GM19463 (cell line): ENCODE data around the gene NUDT6.
A peak's percentile ranks its signal among the peaks of the same experiment; 100 is the strongest.

Source experiments
- ATAC-seq: cut with Tn5 transposase; IDR thresholded peaks from one replicate; pipeline ENCODE4 v1.9.1; 2021; ENCODE audit warnings: mild to moderate bottlenecking, moderate library complexity; ENCODE audit not compliant: unreplicated experiment

Gene NUDT6

GRCh38 chr4:122914292-122914904, 8.0 kb downstream of the NUDT6 start:
- peak; percentile 91 for ATAC-seq

- no peak for ATAC-seq
Measured at GRCh38 chr4:122912810-122913575, 9.4 kb downstream of the NUDT6 start.

DNA sequence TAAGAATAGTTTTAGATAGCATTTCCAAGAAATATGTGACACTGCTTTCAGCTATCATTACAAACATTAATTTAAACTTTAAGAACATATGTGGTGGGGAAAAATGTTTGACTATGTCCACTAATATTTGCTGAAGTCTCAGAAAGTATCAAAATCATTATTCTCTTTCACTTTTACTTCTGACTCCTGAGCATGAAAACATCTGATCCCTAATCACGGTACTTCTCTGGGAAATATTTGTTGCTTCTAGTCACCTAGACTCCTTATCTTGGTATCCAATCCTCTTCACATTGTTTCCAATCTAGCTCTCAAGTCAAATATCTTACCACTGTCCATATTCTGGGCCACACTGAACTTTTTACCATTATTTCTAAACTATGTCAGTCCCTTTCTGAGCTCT, 10.8 kb downstream of the NUDT6 start:
- ATAC-seq, result no peak

DNA sequence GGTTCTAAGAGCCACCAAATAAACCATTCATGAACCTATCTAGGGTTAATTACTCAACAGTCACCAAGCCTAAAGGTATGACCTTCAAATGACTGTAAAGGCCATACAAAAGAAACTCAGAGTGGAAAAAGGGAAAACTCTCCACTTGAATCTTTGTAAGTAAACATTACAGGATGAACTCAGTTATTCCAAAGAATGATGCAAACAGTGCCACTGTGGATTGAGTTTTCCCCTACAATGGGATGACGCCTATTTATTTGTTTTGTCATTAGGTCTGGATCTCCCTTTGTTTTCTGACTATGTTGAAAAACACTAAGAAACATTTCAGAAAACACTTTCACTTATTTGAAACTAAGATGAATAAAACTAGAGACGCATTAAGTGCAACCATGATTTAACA, 12.7 kb downstream of the NUDT6 start:
- no peak for ATAC-seq

DNA sequence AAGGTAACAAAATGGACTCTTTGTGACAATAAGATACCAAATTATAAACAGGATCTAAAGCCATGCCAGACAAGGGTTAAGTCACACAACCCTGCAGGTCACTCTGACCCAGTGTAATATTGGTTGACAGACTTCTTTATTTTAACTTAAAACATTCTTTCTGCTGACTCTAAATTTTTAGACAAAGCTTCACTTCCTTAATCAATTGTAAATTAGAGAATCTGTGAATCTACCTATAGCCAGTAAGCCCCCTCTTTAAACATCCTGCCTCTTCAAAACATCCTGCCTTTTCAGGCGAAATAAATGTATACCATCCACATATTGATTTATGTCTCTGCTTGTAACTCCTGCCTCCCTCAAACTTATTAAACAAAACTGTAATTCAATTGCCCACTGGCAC, 14.2 kb downstream of the NUDT6 start:
- ATAC-seq, result no peak

DNA sequence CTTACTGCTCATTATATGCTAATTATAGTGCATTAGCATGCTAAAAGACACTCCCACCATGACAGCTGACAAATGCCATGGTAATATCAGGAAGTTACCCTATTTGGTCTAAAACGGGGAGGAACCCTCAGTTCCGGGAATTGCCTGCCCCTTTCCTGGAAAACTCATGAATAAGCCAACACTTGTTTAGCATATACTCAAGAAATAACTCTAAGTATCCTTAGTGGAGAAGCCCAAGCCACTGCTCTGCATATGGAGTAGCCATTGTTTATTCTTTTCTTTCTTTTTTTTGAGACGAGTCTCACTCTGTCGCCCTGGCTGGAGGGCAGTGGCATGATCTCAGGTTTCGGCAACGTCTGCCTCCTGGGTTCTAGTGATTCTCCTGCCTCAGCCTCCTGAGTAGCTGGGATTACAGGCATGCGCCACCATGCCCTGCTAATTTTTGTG, 15.5 kb downstream of the NUDT6 start:
- ATAC-seq, result no peak

DNA sequence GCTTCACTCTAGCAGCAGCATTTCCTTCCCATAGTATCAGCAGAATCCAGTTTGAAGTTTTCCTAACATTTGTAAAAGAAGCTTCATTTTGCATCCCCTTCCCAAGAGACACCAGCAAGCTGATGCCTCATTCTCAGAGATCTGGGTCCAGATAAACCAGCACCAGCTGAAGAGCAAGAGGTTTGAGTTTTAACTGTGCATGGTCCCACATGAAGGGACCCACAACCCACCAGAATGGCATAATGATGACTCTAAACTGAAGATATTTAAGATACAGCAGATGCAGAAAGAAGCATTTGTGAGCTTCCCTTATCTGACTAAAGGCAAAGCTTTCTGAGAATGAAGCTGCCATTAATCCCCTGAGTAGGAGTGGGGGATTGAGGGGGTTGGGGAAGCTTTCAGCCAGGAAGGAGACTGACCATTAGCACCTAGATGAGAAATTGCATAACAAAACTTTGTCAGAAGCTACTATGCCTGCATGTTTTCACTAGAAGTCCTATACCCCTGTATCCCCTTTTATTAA, 18.6 kb downstream of the NUDT6 start:
- no peak for ATAC-seq

DNA sequence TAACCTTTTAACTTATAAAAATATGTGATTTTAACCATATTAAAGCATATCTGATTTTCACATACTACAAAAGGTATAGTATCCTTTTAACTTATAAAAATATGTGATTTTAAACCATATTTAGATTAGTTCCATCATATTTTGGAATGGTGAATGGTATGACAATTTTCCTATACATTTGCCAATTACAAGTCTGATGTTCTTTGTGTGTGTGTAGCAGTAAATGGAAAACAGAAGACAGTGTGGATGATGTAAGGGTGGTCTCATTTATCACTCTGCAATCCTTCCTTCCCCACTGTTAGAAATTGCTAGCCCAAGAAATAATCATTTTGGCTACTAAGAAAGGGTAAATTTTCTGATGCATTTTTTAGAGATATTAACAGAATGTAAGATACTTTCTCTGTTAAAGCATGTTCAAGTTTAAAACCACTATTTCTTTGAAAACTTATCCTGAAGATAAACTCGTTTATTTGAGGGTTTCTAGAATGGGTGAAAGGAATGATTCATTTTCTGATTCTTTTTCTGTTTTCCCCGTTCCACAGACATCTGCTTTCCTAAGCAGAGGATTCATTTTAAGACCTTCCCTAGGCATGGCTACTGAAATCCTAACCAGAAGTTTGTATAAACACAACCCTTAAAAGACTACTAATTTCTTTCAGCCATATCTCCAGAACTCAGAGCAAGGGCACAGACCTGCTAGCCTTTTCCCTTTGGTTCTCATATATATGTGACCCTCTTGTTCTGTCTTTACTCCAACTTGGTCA, 21.0 kb downstream of the NUDT6 start:
- ATAC-seq, result no peak

- ATAC-seq, result no peak
Measured at GRCh38 chr4:122900314-122900713, 22.1 kb downstream of the NUDT6 start.

GRCh38 chr4:122899682-122900081, 22.7 kb downstream of the NUDT6 start:
- ATAC-seq, result no peak

- no peak for ATAC-seq
Measured at GRCh38 chr4:122898370-122899150, 23.8 kb downstream of the NUDT6 start.

DNA sequence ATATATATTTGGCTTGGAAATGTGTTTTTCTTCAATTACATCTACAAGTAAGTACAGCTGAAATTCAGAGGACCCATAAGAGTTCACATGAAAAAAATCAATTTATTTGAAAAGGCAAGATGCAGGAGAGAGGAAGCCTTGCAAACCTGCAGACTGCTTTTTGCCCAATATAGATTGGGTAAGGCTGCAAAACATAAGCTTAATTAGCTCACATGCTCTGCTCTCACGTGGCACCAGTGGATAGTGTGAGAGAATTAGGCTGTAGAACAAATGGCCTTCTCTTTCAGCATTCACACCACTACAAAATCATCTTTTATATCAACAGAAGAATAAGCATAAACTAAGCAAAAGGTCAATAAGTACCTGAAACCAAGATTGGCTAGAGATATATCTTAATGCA, 26.1 kb downstream of the NUDT6 start:
- ATAC-seq, result no peak

- ATAC-seq, result no peak
Measured at GRCh38 chr4:122895336-122895995, 26.9 kb downstream of the NUDT6 start.

DNA sequence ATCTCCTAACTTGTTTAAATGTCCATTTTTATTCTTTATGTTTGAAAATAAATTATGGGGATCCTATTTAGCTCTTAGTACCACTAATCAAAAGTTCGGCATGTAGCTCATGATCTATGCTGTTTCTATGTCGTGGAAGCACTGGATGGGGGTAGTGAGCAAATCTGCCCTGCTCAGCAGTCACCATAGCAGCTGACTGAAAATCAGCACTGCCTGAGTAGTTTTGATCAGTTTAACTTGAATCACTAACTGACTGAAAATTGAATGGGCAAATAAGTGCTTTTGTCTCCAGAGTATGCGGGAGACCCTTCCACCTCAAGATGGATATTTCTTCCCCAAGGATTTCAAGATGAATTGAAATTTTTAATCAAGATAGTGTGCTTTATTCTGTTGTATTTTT, 27.6 kb downstream of the NUDT6 start:
- no peak for ATAC-seq

DNA sequence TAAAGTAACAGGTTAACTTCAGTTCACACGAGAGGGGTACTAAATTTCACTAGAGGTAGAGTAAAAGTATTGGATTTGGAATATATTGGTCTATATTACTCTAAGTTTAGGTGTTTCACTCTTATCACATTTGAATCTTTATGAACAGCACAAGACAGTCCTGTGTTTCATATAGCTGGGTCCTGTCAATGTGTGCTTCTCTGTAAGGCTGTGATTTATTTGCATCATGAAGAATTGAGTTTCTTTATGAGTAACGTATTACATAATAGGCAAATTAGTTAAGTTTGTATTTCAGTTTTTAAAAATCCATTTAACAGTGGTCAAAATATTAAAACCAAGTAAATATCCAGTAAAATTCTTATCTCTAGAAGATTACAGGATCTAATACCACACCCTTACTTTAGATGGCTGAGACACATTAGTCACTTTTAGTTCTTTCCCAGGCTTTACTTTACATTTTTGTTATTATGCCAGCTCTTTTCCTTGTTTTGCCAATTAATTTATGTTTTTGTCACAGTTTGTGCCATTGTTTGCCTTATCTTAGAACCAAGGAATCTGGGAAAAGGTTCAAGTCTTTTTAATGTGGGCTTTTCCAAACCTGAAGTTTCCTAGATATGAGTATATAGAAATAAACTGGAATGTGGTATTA, 32.1 kb downstream of the NUDT6 start:
- ATAC-seq, result no peak

GRCh38 chr4:122889726-122890125, 32.7 kb downstream of the NUDT6 start:
- no peak for ATAC-seq

- no peak for ATAC-seq
Measured at GRCh38 chr4:122884499-122884898, 37.9 kb downstream of the NUDT6 start.

GRCh38 chr4:122882857-122883735, 39.3 kb downstream of the NUDT6 start:
- ATAC-seq, result no peak

DNA sequence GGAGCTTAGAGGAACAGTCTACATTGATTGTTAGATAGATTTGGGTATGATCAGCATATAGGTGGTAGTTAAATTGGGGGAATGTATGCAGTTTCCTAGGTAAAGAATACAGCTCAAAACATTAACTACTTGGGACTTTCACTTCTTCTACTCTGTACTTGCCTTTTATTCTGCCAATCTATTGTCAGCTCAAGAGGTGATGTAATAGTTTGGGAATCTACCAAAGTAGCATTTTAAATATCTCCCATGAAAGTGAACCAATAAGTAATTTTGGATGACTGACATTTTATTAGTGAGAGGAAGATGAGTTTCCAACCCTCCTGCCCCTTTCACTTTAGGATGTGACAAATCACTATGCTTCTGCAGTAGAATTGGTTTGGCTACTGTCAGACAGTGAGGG, 43.4 kb downstream of the NUDT6 start:
- ATAC-seq, result peak; percentile 62
